Esophagus squamous epithelium (tissue), 5 donors: ENCODE results near the gene SRC. TPM values are rescaled to one million over a fixed set of nuclear protein-coding genes. Genes with fewer than 3 reads are reported as not detected.

ENCODE experiments used
- DNase-seq: peaks from one replicate; lab custom pipeline; 2025; lab: John Stamatoyannopoulos, UW
- H3K27ac ChIP-seq, 4 donors: fragments of 200-600 bp; sonication (generic); one replicate each; pipeline ENCODE4 v1.5.1; 2016 to 2019; ENCODE audit warnings: mild to moderate bottlenecking in 1 of 4
- H3K27me3 ChIP-seq, 4 donors: fragments of 200-600 bp; sonication (generic); 1 replicate in 3 of 4; 2 replicates in 1 of 4; pipeline versions ENCODE4 v1.5.1 to v1.6.0; 2017 to 2021; ENCODE audit warnings: antibody characterized with exemption in 1 of 4
- H3K36me3 ChIP-seq, 3 donors: fragments of 200-600 bp; sonication (generic); one replicate each; pipeline ENCODE4 v1.5.1; 2016 to 2019
- H3K4me1 ChIP-seq, 3 donors: fragments of 200-600 bp; sonication (generic); one replicate each; pipeline ENCODE4 v1.5.1; 2017 to 2019
- H3K4me3 ChIP-seq, 4 donors: fragments of 200-600 bp; sonication (generic); 1 replicate in 3 of 4; 2 replicates in 1 of 4; pipeline ENCODE4 v1.5.1; 2016 to 2019; ENCODE audit warnings: mild to moderate bottlenecking in 2 of 4, moderate library complexity in 1 of 4
- H3K9me3 ChIP-seq, 3 donors: fragments of 200-600 bp; sonication (generic); one replicate each; pipeline ENCODE4 v1.5.1; 2016 to 2019
- POLR2A ChIP-seq, 4 donors: fragments of 450-650 bp; IDR thresholded peaks; one replicate each; pipeline ENCODE4 v1.6.1; 2017; ENCODE audit warnings: antibody characterized with exemption in 4 of 4, mild to moderate bottlenecking in 4 of 4, moderate library complexity in 3 of 4
- WGBS, 2 donors: methylation state at CpG; one replicate each; pipeline ENCODE4 v1.1.5; 2018; 5-methylcytosine and 5-hydroxymethylcytosine counted together
- intact Hi-C: fragments of 100-400 bp; cut with DNase I; formaldehyde crosslinking; loops from one replicate; pipeline ENCODE4 v1.15.0; 2022
- total RNA-seq, 4 donors: library from RNA; depleted of rRNA; stranded (reverse); fragments of >200 nt; gene quantifications; one replicate each; pipeline ENCODE4 v1.1.0, GENCODE V29; 2016
- TF ChIP-seq, protein P1 (sequence below), 6 experiments: fragments of 450-650 bp in 4 of 6; fragments of 200-600 bp in 2 of 6; sonication (generic) in 2 of 6; IDR thresholded peaks; one replicate each; pipeline ENCODE4 v1.5.1; 2016 to 2019; ENCODE audit warnings: antibody characterized with exemption in 6 of 6, mild to moderate bottlenecking in 4 of 6, moderate library complexity in 4 of 6
- donor health status: DM: yes; HTN: yes; CAD: no.

Gene SRC
- total RNA-seq, 4 donors from 2014 or later, result 32.4 to 46.5 (median 39.0) TPM

DNA sequence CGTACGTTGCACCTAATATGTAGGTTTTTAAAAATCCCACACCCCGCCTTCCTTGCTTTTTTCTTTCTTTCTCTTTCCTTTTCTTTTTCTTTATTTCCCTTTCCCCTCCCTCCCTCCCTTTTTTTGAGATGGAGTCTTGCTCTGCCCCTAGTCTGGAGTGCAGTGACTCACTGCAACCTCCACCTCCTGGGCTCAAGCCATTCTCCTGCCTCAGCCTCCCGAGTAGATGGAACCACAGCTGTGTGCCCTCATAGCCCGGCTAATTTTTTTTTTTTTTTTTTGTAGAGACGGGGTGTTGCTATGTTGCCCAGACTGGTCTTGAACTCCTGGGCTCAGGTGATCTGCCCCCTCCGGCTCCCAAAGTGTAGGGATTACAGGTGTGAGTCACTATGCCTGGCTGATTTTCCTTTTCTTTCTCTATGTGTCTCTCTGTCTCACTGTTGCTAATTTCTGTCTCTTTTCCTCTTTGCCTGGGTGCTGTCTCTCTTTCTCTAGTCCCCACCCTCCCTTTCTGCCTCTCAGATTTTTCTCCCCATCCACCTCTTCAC lies 61.2 kb downstream of the SRC start:
- TF ChIP-seq POLR2A (IDR thresholded peaks at IDR 0.05), result no peak
- TF ChIP-seq, protein P1, sequence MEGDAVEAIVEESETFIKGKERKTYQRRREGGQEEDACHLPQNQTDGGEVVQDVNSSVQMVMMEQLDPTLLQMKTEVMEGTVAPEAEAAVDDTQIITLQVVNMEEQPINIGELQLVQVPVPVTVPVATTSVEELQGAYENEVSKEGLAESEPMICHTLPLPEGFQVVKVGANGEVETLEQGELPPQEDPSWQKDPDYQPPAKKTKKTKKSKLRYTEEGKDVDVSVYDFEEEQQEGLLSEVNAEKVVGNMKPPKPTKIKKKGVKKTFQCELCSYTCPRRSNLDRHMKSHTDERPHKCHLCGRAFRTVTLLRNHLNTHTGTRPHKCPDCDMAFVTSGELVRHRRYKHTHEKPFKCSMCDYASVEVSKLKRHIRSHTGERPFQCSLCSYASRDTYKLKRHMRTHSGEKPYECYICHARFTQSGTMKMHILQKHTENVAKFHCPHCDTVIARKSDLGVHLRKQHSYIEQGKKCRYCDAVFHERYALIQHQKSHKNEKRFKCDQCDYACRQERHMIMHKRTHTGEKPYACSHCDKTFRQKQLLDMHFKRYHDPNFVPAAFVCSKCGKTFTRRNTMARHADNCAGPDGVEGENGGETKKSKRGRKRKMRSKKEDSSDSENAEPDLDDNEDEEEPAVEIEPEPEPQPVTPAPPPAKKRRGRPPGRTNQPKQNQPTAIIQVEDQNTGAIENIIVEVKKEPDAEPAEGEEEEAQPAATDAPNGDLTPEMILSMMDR (IDR thresholded peaks at IDR 0.05), result no peak
- peaks cover 11 to 41% (median 18%) of the 10 kb centered on the region in 3 donors for H3K4me1 ChIP-seq

DNA sequence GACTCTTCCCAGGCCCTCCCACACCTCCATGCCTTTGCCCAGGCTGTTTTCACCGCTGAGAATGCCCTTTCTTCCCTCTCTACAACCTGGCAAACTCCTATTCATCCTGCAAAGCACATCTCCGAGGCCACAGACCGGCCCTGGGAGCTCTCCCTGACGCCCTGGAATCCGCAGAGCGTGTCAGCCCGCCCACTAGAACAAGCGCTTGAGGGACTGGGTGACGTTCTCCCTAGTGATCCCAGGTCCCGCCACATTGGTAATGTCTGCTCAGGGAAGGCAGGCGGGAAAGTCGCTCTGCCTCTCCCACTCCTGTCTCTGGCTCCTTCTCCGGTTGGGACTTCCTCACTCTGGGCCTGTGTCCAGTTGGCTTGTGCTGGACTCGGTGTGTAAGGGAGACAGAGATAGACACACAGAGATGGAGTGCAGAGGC lies 61.6 kb downstream of the SRC start:
- TF ChIP-seq, protein P1 (IDR thresholded peaks at IDR 0.05), result no peak
- no peak for TF ChIP-seq POLR2A (IDR thresholded peaks at IDR 0.05)
- no peak overlapping the region for H3K4me3 ChIP-seq
- intact Hi-C loops, result no loop called here

More for the DNA sequence above, 61.2 kb downstream of the SRC start:
- H3K27ac ChIP-seq, result no peak overlapping the region
- H3K9me3 ChIP-seq, result no peaks in the 10 kb centered on the region
- intact Hi-C loops, result no loop called here
- peaks cover 0 to 27% (median 20%) of the 10 kb centered on the region in 3 donors for H3K36me3 ChIP-seq
- peaks cover 0 to 30% (median 0%) of the 10 kb centered on the region in 4 donors for H3K27me3 ChIP-seq
- DNase-seq, result no peak
- WGBS, 2 donors, result 20 to 34% methylated on average over 7 of the region's 7 CpGs
- peak overlapping the region; percentile 8 to 58 (median 28) for H3K4me3 ChIP-seq

DNA sequence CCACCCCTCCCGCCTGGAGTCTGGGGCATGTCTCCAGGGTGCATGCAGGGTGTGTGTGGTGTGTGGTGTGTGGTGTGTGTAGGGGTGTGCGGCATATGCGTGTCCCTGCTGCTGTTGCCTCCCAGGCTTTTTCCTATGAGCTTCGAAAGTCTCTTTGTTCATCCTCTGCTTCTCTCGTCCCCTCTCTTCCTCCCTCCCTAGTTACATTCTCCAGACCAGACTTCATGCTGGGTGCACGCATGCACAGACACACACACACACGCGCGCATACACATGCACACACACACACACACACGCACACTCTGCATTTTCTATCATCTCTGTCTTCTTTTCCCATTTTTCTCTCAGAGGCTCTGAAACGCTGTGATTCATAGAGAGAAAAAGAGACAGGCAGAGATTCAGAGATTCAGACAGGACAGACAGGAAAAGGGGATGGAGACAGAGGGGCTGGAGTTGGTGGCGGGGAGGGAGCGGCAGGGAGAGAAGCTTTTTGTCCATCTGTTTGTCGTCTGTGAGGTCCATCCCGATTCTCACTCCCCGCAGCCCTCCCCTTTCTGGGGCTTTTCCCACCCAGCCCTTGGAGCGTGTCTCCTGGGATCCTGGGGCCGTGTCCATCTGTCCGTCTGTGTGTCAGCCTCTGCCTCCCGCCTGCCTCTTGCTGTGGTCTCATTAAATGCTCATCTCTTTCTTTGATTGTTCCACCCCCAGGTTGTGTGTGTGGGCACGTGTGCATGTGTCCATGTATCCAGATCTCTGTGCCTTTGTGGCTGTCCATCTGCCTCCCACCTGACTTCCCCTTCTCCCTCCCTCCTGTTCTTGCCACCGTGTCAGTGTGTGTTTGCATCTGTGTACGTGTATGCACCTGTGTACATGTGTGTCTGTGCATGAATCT lies 62.6 kb downstream of the SRC start:
- no peak overlapping the region for H3K27ac ChIP-seq
- H3K4me1 ChIP-seq, result peaks cover 11 to 51% (median 18%) of the 10 kb centered on the region in 3 donors
- no peak for TF ChIP-seq POLR2A (IDR thresholded peaks at IDR 0.05)
- TF ChIP-seq, protein P1 (IDR thresholded peaks at IDR 0.05), result no peak
- H3K36me3 ChIP-seq, result peaks cover 0 to 12% (median 11%) of the 10 kb centered on the region in 3 donors
- 38 to 39% methylated on average over 23 of the region's 23 CpGs for WGBS, 2 donors
- H3K9me3 ChIP-seq, result no peaks in the 10 kb centered on the region
- H3K4me3 ChIP-seq, result no peak overlapping the region
- no peak for DNase-seq
- H3K27me3 ChIP-seq, result peaks cover 0 to 39% (median 0%) of the 10 kb centered on the region in 4 donors
- intact Hi-C loops, result no loop called here

More for the DNA sequence above, 61.6 kb downstream of the SRC start:
- Histone ChIP-seq H3K9me3 (no peaks in the 10 kb centered on the region), H3K27me3 (peaks cover 0 to 30% (median 0%) of the 10 kb centered on the region in 4 donors), H3K27ac (no peak overlapping the region), H3K36me3 (peaks cover 0 to 22% (median 19%) of the 10 kb centered on the region in 3 donors), H3K4me1 (peaks cover 11 to 46% (median 18%) of the 10 kb centered on the region in 3 donors)
- WGBS, 2 donors, result 29 to 32% methylated on average over 6 to 11 of the region's 14 CpGs
- no peak for DNase-seq

DNA sequence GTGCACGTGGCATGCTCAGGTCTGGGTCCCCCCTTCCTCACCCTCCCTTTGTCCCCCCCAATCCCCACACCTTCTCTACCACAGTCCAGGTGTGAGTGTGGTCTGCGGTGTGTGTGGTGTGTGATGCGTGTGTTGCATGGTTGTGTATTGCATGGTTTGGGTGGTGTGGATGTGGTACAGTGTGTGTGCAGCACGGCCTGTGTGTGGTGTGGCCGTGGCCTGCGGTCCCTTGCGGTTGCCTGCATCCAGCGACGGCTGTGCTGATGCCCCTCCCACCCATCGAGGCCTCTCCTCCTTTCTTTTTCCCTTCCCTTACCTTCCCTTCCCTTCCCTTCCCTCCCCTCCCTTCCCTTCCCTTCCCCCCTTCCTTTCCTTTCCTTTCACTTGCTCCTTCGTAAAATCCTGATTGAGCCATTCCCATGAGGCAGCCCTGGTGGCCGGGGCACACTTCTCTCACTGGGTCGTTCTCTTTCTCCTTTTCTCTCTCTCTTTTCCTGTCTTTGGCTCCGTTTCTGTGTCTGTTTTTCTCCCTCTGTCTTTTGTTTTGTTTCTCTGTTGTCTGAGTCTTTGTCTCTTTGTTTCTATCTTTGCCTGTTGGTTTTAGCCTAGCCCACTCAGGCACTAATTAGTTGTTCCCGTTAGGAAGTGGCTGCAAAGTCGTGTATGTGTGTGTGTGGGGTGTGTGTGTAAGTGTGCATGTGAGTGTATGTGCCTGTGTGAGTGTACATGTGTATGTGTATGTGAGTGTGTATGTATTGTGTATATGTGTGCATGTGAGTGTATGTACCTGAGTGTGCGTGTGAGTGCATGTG lies 65.7 kb downstream of the SRC start:
- H3K27me3 ChIP-seq, result peaks cover 0 to 70% (median 0%) of the 10 kb centered on the region in 4 donors
- H3K4me1 ChIP-seq, result peaks cover 11 to 60% (median 12%) of the 10 kb centered on the region in 3 donors
- H3K36me3 ChIP-seq, result no peaks in the 10 kb centered on the region
- 21 to 33% methylated on average over 14 to 15 of the region's 17 CpGs for WGBS, 2 donors
- intact Hi-C loops, result no loop called here
- no peaks in the 10 kb centered on the region for H3K9me3 ChIP-seq
- TF ChIP-seq POLR2A (IDR thresholded peaks at IDR 0.05), result no peak
- TF ChIP-seq, protein P1 (IDR thresholded peaks at IDR 0.05), result no peak
- H3K4me3 ChIP-seq, result peak overlapping the region in 2 of 4 donors; percentile 38 to 59
- no peak for DNase-seq
- no peak overlapping the region for H3K27ac ChIP-seq
